K562 (cell line): ENCODE data around the gene SCYL1. TPM values are rescaled to one million over a fixed set of nuclear protein-coding genes. Genes with fewer than 3 reads are reported as not detected.

Experiments
- CCNT2 ChIP-seq: IDR thresholded peaks from 2 replicates; pipeline ENCODE4 v1.6.1; 2011; ENCODE audit warnings: borderline replicate concordance, low read depth, mild to moderate bottlenecking, moderate library complexity, mixed read lengths, low read length; ENCODE audit not compliant: insufficient read length; ENCODE audit errors: extremely low read depth
- CUX1 ChIP-seq: fragments of 200-800 bp; sonication (Bioruptor generic); IDR thresholded peaks from 2 replicates; pipeline ENCODE4 v1.6.1; 2016; ENCODE audit warnings: missing genetic modification characterization, missing compliant biosample characterization
- HDAC3 ChIP-seq: fragments of 450-650 bp; IDR thresholded peaks from 2 replicates; pipeline ENCODE4 v1.6.1; 2018; ENCODE audit warnings: borderline replicate concordance, mild to moderate bottlenecking, moderate library complexity; ENCODE audit not compliant: partially characterized antibody
- MYC ChIP-seq, 2 experiments: fragments of 250-450 bp in 1 of 2; sonication (Bioruptor Pico) in 1 of 2; IDR thresholded peaks; 2 replicates each; pipeline versions ENCODE4 v1.5.1 to v1.6.1; 2012 to 2021; ENCODE audit warnings: low read depth in 2 of 2, borderline replicate concordance in 1 of 2, improper control_type of control experiment in 1 of 2, low read length in 1 of 2, mild to moderate bottlenecking in 1 of 2, moderate library complexity in 1 of 2
- PHB ChIP-seq: fragments of 250-450 bp; sonication (Bioruptor Pico); IDR thresholded peaks from 2 replicates; pipeline ENCODE4 v1.5.0; 2021
- PRPF4 ChIP-seq: fragments of 200-400 bp; formaldehyde crosslinking; IDR thresholded peaks from one replicate; pipeline ENCODE4 v1.6.1; 2017; ENCODE audit warnings: low read length, low read depth, mild to moderate bottlenecking; ENCODE audit not compliant: insufficient read depth, poor library complexity, severe bottlenecking
- PURB ChIP-seq: sonication (generic); formaldehyde crosslinking; IDR thresholded peaks from 2 replicates; pipeline ENCODE4 v1.9.0; 2021; ENCODE audit warnings: low read depth, mild to moderate bottlenecking, missing genetic modification reagents
- SNAPC5 ChIP-seq: fragments of 250-450 bp; sonication (Bioruptor Pico); IDR thresholded peaks from 2 replicates; pipeline ENCODE4 v1.8.0; 2021; ENCODE audit warnings: moderate library complexity, mild to moderate bottlenecking, inconsistent platforms
- THAP7 ChIP-seq: fragments of 250-450 bp; sonication (Bioruptor Pico); IDR thresholded peaks from 2 replicates; pipeline ENCODE4 v1.5.0; 2021
- THRAP3 ChIP-seq: fragments of 450-650 bp; IDR thresholded peaks from 2 replicates; pipeline ENCODE4 v1.6.1; 2016; ENCODE audit warnings: mild to moderate bottlenecking, inconsistent platforms, borderline replicate concordance
- ZBTB26 ChIP-seq: fragments of 450-650 bp; formaldehyde crosslinking; IDR thresholded peaks from 2 replicates; pipeline ENCODE4 v1.4.0; 2022; ENCODE audit warnings: missing genetic modification characterization
- ZNF197 ChIP-seq: fragments of 200-800 bp; sonication (Bioruptor generic); IDR thresholded peaks from 2 replicates; pipeline ENCODE4 v1.6.1; 2016; ENCODE audit warnings: low read depth, missing genetic modification characterization, missing compliant biosample characterization
- ZNF609 ChIP-seq: sonication (generic); formaldehyde crosslinking; IDR thresholded peaks from 2 replicates; pipeline ENCODE4 v1.8.1; 2023; ENCODE audit warnings: missing genetic modification reagents, mild to moderate bottlenecking, borderline replicate concordance
- polyA plus RNA-seq, 8 experiments: library from polyadenylated mRNA; depleted of rRNA in 4 of 8; stranded (reverse) in 5 of 8; unstranded in 3 of 8; fragments of >200 nt; fragmentation: Nextera tagmentation in 2 of 8; fragmentation: Illumina TruSeq in 1 of 8; extraction: Ambion mirVana in 2 of 8; extraction: Trizol in 1 of 8; gene quantifications; 2 replicates each; pipeline versions ENCODE4 v1.2.1 to v1.2.3, GENCODE V29; 2011 to 2014; ENCODE audit warnings: inconsistent platforms in 1 of 8, missing spikeins in 1 of 8
- total RNA-seq, 7 experiments: library from RNA; depleted of rRNA in 6 of 7; stranded (reverse); fragments of >200 nt in 6 of 7; fragmentation: Illumina TruSeq in 2 of 7; extraction: Trizol in 2 of 7; gene quantifications; 2 replicates each; pipeline versions ENCODE4 v1.2.1 to v1.2.3, GENCODE V29; 2011 to 2021; ENCODE audit warnings: low replicate concordance in 1 of 7

The SCYL1 gene
- total and polyA plus RNA-seq, 9 of the 15 experiments (the other 6 are each of a cell fraction or from before 2014, with no cell fraction given): 1.9 to 145 (median 57.6) TPM

- TF ChIP-seq THAP7 (CRISPR knock-in tag) (no peak), CUX1 (no peak), PRPF4 (no peak), SNAPC5 (CRISPR knock-in tag) (no peak), MYC (IDR thresholded peaks at IDR 0.05; ENCODE audit: low read depth, low read length) (peak; percentile 70), MYC (CRISPR knock-in tag; IDR thresholded peaks at IDR 0.05; ENCODE audit: borderline replicate concordance, low read depth) (no peak), ZNF609 (no peak), ZNF197 (CRISPR knock-in tag) (0 out of 2 replicates have a peak, but pooled peaks have one; percentile 26), PURB (CRISPR knock-in tag) (no peak), HDAC3 (no peak), THRAP3 (no peak), PHB (no peak), CCNT2 (no peak), ZBTB26 (no peak)
Observed at GRCh38 chr11:65487467-65488272, 37.2 kb upstream of the SCYL1 start (continued).
